ENCODE measurements around the gene S1PR2.

DNA sequence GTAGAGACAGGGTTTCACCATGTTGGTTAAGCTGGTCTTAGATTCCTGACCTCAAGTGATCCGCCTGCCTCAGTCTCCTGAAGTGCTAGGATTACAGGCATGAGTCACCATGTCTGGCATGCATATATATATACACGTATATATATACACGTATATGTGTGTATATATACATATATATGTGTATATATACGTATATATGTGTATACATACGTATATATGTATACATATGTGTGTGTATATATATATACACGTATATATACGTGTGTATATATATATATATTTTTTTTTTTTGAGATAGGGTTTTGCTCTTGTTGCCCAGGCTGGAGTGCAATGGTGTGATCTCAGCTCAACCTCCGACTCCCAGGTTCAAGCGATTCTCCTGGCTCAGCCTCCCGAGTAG, 48.3 kb downstream of the S1PR2 start:
- TF ChIP-seq, protein P1, sequence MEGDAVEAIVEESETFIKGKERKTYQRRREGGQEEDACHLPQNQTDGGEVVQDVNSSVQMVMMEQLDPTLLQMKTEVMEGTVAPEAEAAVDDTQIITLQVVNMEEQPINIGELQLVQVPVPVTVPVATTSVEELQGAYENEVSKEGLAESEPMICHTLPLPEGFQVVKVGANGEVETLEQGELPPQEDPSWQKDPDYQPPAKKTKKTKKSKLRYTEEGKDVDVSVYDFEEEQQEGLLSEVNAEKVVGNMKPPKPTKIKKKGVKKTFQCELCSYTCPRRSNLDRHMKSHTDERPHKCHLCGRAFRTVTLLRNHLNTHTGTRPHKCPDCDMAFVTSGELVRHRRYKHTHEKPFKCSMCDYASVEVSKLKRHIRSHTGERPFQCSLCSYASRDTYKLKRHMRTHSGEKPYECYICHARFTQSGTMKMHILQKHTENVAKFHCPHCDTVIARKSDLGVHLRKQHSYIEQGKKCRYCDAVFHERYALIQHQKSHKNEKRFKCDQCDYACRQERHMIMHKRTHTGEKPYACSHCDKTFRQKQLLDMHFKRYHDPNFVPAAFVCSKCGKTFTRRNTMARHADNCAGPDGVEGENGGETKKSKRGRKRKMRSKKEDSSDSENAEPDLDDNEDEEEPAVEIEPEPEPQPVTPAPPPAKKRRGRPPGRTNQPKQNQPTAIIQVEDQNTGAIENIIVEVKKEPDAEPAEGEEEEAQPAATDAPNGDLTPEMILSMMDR (IDR thresholded peaks at IDR 0.05) = no peak
- no peak for TF ChIP-seq POLR2A (IDR thresholded peaks at IDR 0.05)
